HepG2 (cell line): ENCODE measurements around the gene HDDC3. TPM values are rescaled to one million over a fixed set of nuclear protein-coding genes. Genes with fewer than 3 reads are reported as not detected.

ENCODE experiments used
- ATF3 ChIP-seq: sonication (generic); formaldehyde crosslinking; IDR thresholded peaks from 2 replicates; pipeline ENCODE4 v1.4.0; 2020; ENCODE audit warnings: missing genetic modification reagents
- FUBP1 ChIP-seq: sonication (generic); formaldehyde crosslinking; IDR thresholded peaks from 2 replicates; pipeline ENCODE4 v1.5.1; 2020; ENCODE audit warnings: missing genetic modification reagents, mild to moderate bottlenecking, borderline replicate concordance
- GMEB2 ChIP-seq: IDR thresholded peaks from 2 replicates; pipeline ENCODE4 v1.6.1; 2016; ENCODE audit warnings: missing biosample characterization, missing genetic modification reagents, low read depth
- HMGXB3 ChIP-seq: sonication (generic); formaldehyde crosslinking; IDR thresholded peaks from 2 replicates; pipeline ENCODE4 v1.4.0; 2020; ENCODE audit warnings: missing genetic modification reagents, borderline replicate concordance
- JARID2 ChIP-seq: sonication (generic); formaldehyde crosslinking; IDR thresholded peaks from 2 replicates; pipeline ENCODE4 v1.8.1; 2023; ENCODE audit warnings: missing genetic modification reagents, inconsistent platforms; ENCODE audit not compliant: insufficient replicate concordance
- SP1 ChIP-seq, 2 experiments: fragments of 450-650 bp in 1 of 2; sonication (generic) in 1 of 2; formaldehyde crosslinking in 1 of 2; IDR thresholded peaks; 2 replicates each; pipeline versions ENCODE4 v1.4.0 to v1.6.1; 2016 to 2020; ENCODE audit warnings: missing genetic modification reagents in 1 of 2
- TGIF2 ChIP-seq: IDR thresholded peaks from 2 replicates; pipeline ENCODE4 v1.6.1; 2016; ENCODE audit warnings: control low read depth, missing compliant biosample characterization
- YEATS2 ChIP-seq: sonication (generic); formaldehyde crosslinking; IDR thresholded peaks from 2 replicates; pipeline ENCODE4 v1.4.0; 2020; ENCODE audit warnings: missing genetic modification reagents, borderline replicate concordance
- ZBTB7A ChIP-seq: sonication (generic); formaldehyde crosslinking; IDR thresholded peaks from 2 replicates; pipeline ENCODE4 v1.8.0; 2022; ENCODE audit warnings: mild to moderate bottlenecking, missing genetic modification reagents
- ZKSCAN5 ChIP-seq: sonication (generic); formaldehyde crosslinking; IDR thresholded peaks from 2 replicates; pipeline ENCODE4 v1.5.1; 2020; ENCODE audit warnings: mild to moderate bottlenecking, missing genetic modification reagents
- ZNF101 ChIP-seq: sonication (generic); formaldehyde crosslinking; IDR thresholded peaks from 2 replicates; pipeline ENCODE4 v1.4.0; 2020; ENCODE audit warnings: mild to moderate bottlenecking, low read depth, missing genetic modification reagents, borderline replicate concordance
- ZNF354B ChIP-seq: sonication (generic); formaldehyde crosslinking; IDR thresholded peaks from 2 replicates; pipeline ENCODE4 v1.8.0; 2022; ENCODE audit warnings: mild to moderate bottlenecking, missing genetic modification reagents
- polyA plus RNA-seq, 8 experiments: library from polyadenylated mRNA; depleted of rRNA in 3 of 8; stranded (reverse) in 7 of 8; unstranded in 1 of 8; fragments of >200 nt; fragmentation: Illumina TruSeq in 4 of 8; extraction: Trizol in 4 of 8; gene quantifications; 2 replicates each; pipeline versions ENCODE4 v1.2.1 to v1.2.3, GENCODE V29; 2011 to 2016; ENCODE audit warnings: low read depth in 4 of 8, missing spikeins in 1 of 8, mixed read lengths in 1 of 8; ENCODE audit not compliant: insufficient read depth in 1 of 8
- total RNA-seq, 5 experiments: library from RNA; depleted of rRNA; stranded (reverse); fragments of >200 nt; fragmentation: Illumina TruSeq; extraction: Trizol; gene quantifications; 2 replicates each; pipeline ENCODE4 v1.2.3, GENCODE V29; 2016; ENCODE audit warnings: low read depth in 1 of 5
- TF ChIP-seq, protein P1 (sequence below): sonication (generic); formaldehyde crosslinking; IDR thresholded peaks from 2 replicates; pipeline ENCODE4 v1.5.1; 2020; ENCODE audit warnings: missing genetic modification reagents, mild to moderate bottlenecking, borderline replicate concordance
- TF ChIP-seq, protein P2 (sequence below): sonication (generic); formaldehyde crosslinking; IDR thresholded peaks from 2 replicates; pipeline ENCODE4 v1.4.0; 2020; ENCODE audit warnings: missing genetic modification reagents

HDDC3 gene
- total and polyA plus RNA-seq, 2 of the 13 experiments (the other 11 are each of a cell fraction or from before 2014, with no cell fraction given) = 18.7 to 28.3 TPM

GRCh38 chr15:90934949-90935751, 2.8 kb upstream of the HDDC3 start, which contains the start of gene UNC45A (continued):
- TF ChIP-seq, protein P1, sequence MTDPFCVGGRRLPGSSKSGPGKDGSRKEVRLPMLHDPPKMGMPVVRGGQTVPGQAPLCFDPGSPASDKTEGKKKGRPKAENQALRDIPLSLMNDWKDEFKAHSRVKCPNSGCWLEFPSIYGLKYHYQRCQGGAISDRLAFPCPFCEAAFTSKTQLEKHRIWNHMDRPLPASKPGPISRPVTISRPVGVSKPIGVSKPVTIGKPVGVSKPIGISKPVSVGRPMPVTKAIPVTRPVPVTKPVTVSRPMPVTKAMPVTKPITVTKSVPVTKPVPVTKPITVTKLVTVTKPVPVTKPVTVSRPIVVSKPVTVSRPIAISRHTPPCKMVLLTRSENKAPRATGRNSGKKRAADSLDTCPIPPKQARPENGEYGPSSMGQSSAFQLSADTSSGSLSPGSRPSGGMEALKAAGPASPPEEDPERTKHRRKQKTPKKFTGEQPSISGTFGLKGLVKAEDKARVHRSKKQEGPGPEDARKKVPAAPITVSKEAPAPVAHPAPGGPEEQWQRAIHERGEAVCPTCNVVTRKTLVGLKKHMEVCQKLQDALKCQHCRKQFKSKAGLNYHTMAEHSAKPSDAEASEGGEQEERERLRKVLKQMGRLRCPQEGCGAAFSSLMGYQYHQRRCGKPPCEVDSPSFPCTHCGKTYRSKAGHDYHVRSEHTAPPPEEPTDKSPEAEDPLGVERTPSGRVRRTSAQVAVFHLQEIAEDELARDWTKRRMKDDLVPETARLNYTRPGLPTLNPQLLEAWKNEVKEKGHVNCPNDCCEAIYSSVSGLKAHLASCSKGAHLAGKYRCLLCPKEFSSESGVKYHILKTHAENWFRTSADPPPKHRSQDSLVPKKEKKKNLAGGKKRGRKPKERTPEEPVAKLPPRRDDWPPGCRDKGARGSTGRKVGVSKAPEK (CRISPR knock-in tag) = no peak
- no peak for TF ChIP-seq SP1 (IDR thresholded peaks at IDR 0.05)
- TF ChIP-seq SP1 (CRISPR knock-in tag; IDR thresholded peaks at IDR 0.05) = peak; percentile 59
- no peak for TF ChIP-seq ATF3 (CRISPR knock-in tag)
- TF ChIP-seq, protein P2, sequence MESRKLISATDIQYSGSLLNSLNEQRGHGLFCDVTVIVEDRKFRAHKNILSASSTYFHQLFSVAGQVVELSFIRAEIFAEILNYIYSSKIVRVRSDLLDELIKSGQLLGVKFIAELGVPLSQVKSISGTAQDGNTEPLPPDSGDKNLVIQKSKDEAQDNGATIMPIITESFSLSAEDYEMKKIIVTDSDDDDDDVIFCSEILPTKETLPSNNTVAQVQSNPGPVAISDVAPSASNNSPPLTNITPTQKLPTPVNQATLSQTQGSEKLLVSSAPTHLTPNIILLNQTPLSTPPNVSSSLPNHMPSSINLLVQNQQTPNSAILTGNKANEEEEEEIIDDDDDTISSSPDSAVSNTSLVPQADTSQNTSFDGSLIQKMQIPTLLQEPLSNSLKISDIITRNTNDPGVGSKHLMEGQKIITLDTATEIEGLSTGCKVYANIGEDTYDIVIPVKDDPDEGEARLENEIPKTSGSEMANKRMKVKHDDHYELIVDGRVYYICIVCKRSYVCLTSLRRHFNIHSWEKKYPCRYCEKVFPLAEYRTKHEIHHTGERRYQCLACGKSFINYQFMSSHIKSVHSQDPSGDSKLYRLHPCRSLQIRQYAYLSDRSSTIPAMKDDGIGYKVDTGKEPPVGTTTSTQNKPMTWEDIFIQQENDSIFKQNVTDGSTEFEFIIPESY (CRISPR knock-in tag) = no peak
- TF ChIP-seq TGIF2 (CRISPR knock-in tag) = no peak
- TF ChIP-seq JARID2 (CRISPR knock-in tag) = no peak
- no peak for TF ChIP-seq GMEB2 (CRISPR knock-in tag)
- no peak for TF ChIP-seq HMGXB3 (CRISPR knock-in tag)
- no peak for TF ChIP-seq YEATS2 (CRISPR knock-in tag)
- TF ChIP-seq ZBTB7A (CRISPR knock-in tag) = peak; percentile 58
- no peak for TF ChIP-seq ZKSCAN5 (CRISPR knock-in tag)
- TF ChIP-seq ZNF101 = no peak
- TF ChIP-seq FUBP1 = no peak
- TF ChIP-seq ZNF354B (CRISPR knock-in tag) = no peak
